Neuronal stem cell (in vitro differentiated cells): ENCODE data around the gene SLC16A10.

Source experiments
- DNase-seq: peaks from one replicate; pipeline ENCODE4 v3.0.0-alpha.2; 2013; ENCODE audit warnings: low spot score
- H2AFZ ChIP-seq: one replicate; pipeline ENCODE4 v1.6.1; 2013; ENCODE audit warnings: mild to moderate bottlenecking, low read length, inconsistent platforms
- H2AK5ac ChIP-seq: 2 replicates; pipeline ENCODE4 v1.6.1; 2013; ENCODE audit warnings: low read depth, mild to moderate bottlenecking, inconsistent platforms, low read length, moderate library complexity, mixed read lengths
- H2BK120ac ChIP-seq: 2 replicates; pipeline ENCODE4 v1.6.1; 2013; ENCODE audit warnings: low read depth, mild to moderate bottlenecking, inconsistent platforms, low read length, moderate library complexity, mixed read lengths
- H2BK12ac ChIP-seq: one replicate; pipeline ENCODE4 v1.6.1; 2013; ENCODE audit warnings: low read length, inconsistent platforms
- H2BK15ac ChIP-seq: 2 replicates; pipeline ENCODE4 v1.6.1; 2013; ENCODE audit warnings: mild to moderate bottlenecking, low read length, inconsistent platforms, mixed read lengths
- H2BK5ac ChIP-seq: one replicate; pipeline ENCODE4 v1.6.1; 2013; ENCODE audit warnings: inconsistent platforms, mild to moderate bottlenecking, low read length, moderate library complexity
- H3K14ac ChIP-seq: one replicate; pipeline ENCODE4 v1.6.1; 2013; ENCODE audit warnings: low read length, inconsistent platforms
- H3K18ac ChIP-seq: 2 replicates; pipeline ENCODE4 v1.6.1; 2013; ENCODE audit warnings: low read length, inconsistent platforms
- H3K23ac ChIP-seq: 2 replicates; pipeline ENCODE4 v1.6.1; 2013; ENCODE audit warnings: low read depth, mild to moderate bottlenecking, mixed read lengths, low read length, inconsistent platforms; ENCODE audit not compliant: poor library complexity
- H3K27ac ChIP-seq: replicated peaks from 3 replicates; pipeline ENCODE4 v1.5.1; 2013; ENCODE audit warnings: low read length, inconsistent platforms
- H3K27me3 ChIP-seq, 3 experiments: 2 replicates each; pipeline ENCODE4 v1.6.1; 2013; ENCODE audit warnings: low read length in 3 of 3, mild to moderate bottlenecking in 2 of 3, inconsistent platforms in 1 of 3, low read depth in 1 of 3, mixed read lengths in 1 of 3, moderate library complexity in 1 of 3; ENCODE audit not compliant: control insufficient read depth in 3 of 3, insufficient read depth in 3 of 3
- H3K36me3 ChIP-seq, 2 donors: replicated peaks in 1 of 2; 2 replicates each; pipeline ENCODE4 v1.6.1; 2013; ENCODE audit warnings: low read length in 2 of 2; ENCODE audit not compliant: control insufficient read depth in 2 of 2, insufficient read depth in 2 of 2
- H3K4ac ChIP-seq: 2 replicates; pipeline ENCODE4 v1.6.1; 2013; ENCODE audit warnings: inconsistent platforms, mild to moderate bottlenecking, low read length, moderate library complexity
- H3K4me1 ChIP-seq, 2 donors: 1 replicate in 1 of 2; 2 replicates in 1 of 2; pipeline ENCODE4 v1.6.1; 2013; ENCODE audit warnings: low read length in 2 of 2, low read depth in 1 of 2; ENCODE audit not compliant: control insufficient read depth in 2 of 2, insufficient read depth in 1 of 2
- H3K4me2 ChIP-seq: one replicate; pipeline ENCODE4 v1.6.1; 2013; ENCODE audit warnings: mild to moderate bottlenecking, low read length, inconsistent platforms; ENCODE audit not compliant: insufficient read depth, poor library complexity, severe bottlenecking
- H3K4me3 ChIP-seq, 2 donors: 2 replicates each; pipeline ENCODE4 v1.5.1; 2013; ENCODE audit warnings: low read length in 2 of 2, mild to moderate bottlenecking in 2 of 2, inconsistent platforms in 1 of 2, moderate library complexity in 1 of 2
- H3K79me1 ChIP-seq: one replicate; pipeline ENCODE4 v1.6.1; 2013; ENCODE audit warnings: low read depth, mild to moderate bottlenecking, inconsistent platforms, low read length, moderate library complexity
- H3K9ac ChIP-seq: one replicate; pipeline ENCODE4 v1.6.1; 2013; ENCODE audit warnings: mild to moderate bottlenecking, low read depth, low read length, inconsistent platforms; ENCODE audit not compliant: poor library complexity
- H3K9me3 ChIP-seq, 2 donors: replicated peaks in 1 of 2; 2 replicates each; pipeline versions ENCODE3 to v1.6.1; 2013; ENCODE audit warnings: low read length in 2 of 2, mild to moderate bottlenecking in 2 of 2, inconsistent platforms in 1 of 2, low read depth in 1 of 2, mixed read lengths in 1 of 2, moderate library complexity in 1 of 2; ENCODE audit not compliant: control insufficient read depth in 2 of 2, insufficient read depth in 1 of 2
- H4K8ac ChIP-seq: one replicate; pipeline ENCODE4 v1.6.1; 2013; ENCODE audit warnings: low read depth, mild to moderate bottlenecking, inconsistent platforms, low read length, moderate library complexity
- H4K91ac ChIP-seq: one replicate; pipeline ENCODE4 v1.6.1; 2013; ENCODE audit warnings: low read length, low read depth, mild to moderate bottlenecking, inconsistent platforms; ENCODE audit not compliant: poor library complexity
- WGBS, 2 donors: extraction: QIAGEN DNeasy Blood & Tissue Kit; methylation state at CpG; one replicate each; pipeline ENCODE4 v1.1.7; 2013; ENCODE audit warnings: missing lambda C conversion rate in 2 of 2, mixed read lengths in 1 of 2; ENCODE audit not compliant: insufficient read length in 2 of 2, insufficient replicate concordance in 1 of 2; ENCODE audit errors: extremely low coverage in 2 of 2; 5-methylcytosine and 5-hydroxymethylcytosine counted together

The SLC16A10 gene

GRCh38 chr6:111205502-111205901 lies 118.2 kb downstream of the SLC16A10 start:
- Histone ChIP-seq H3K9ac (no peak overlapping the region), H3K27ac (no peak overlapping the region)

GRCh38 chr6:111207141-111207858 lies 120.0 kb downstream of the SLC16A10 start:
- no peak overlapping the region for H2AFZ ChIP-seq
- H3K4ac ChIP-seq = no peak overlapping the region
- no peak overlapping the region for H3K4me2 ChIP-seq
- no peak overlapping the region for H2BK15ac ChIP-seq
- no peak overlapping the region for H2AK5ac ChIP-seq
- no peak overlapping the region for H2BK5ac ChIP-seq
- no peaks in the 10 kb centered on the region for H3K4me1 ChIP-seq
- H3K9ac ChIP-seq = no peak overlapping the region
- H3K27me3 ChIP-seq = peaks cover 0 to 8% (median 0%) of the 10 kb centered on the region in 3 experiments
- H3K9me3 ChIP-seq = peaks cover 0 to 2% of the 10 kb centered on the region in 2 donors
- no peak overlapping the region for H4K91ac ChIP-seq
- H3K36me3 ChIP-seq = no peaks in the 10 kb centered on the region
- H3K14ac ChIP-seq = no peak overlapping the region
- no peak overlapping the region for H2BK12ac ChIP-seq
- no peak overlapping the region for H3K23ac ChIP-seq
- no peak overlapping the region for H2BK120ac ChIP-seq
- H3K79me1 ChIP-seq = no peaks in the 10 kb centered on the region
- WGBS, 2 donors = no CpG with 5 or more reads among the region's 4 CpGs
- no peak for DNase-seq
- no peak overlapping the region for H3K4me3 ChIP-seq
- H3K27ac ChIP-seq = no peak overlapping the region
- H3K18ac ChIP-seq = no peak overlapping the region
- no peak overlapping the region for H4K8ac ChIP-seq

More at GRCh38 chr6:111205502-111205901, 118.2 kb downstream of the SLC16A10 start:
- H3K4me3 ChIP-seq = no peak overlapping the region
- H3K23ac ChIP-seq = no peak overlapping the region
- H3K79me1 ChIP-seq = no peaks in the 10 kb centered on the region
- no peak overlapping the region for H2AK5ac ChIP-seq
- no peak overlapping the region for H3K18ac ChIP-seq
- no peak overlapping the region for H2BK5ac ChIP-seq
- H4K8ac ChIP-seq = no peak overlapping the region
- H3K4ac ChIP-seq = no peak overlapping the region
- H2BK15ac ChIP-seq = no peak overlapping the region
- no peak overlapping the region for H2BK12ac ChIP-seq
- H3K4me2 ChIP-seq = no peak overlapping the region
- no peak overlapping the region for H2BK120ac ChIP-seq
- WGBS, 2 donors = no CpG with 5 or more reads among the region's 3 CpGs
- H3K36me3 ChIP-seq = no peaks in the 10 kb centered on the region
- H2AFZ ChIP-seq = no peak overlapping the region
- H3K14ac ChIP-seq = no peak overlapping the region
- no peak overlapping the region for H4K91ac ChIP-seq
- peaks cover 0 to 5% (median 0%) of the 10 kb centered on the region in 3 experiments for H3K27me3 ChIP-seq
- peaks cover 0 to 2% of the 10 kb centered on the region in 2 donors for H3K9me3 ChIP-seq
- DNase-seq = no peak
- peaks cover 0 to 8% of the 10 kb centered on the region in 2 donors for H3K4me1 ChIP-seq

- Histone ChIP-seq H3K79me1 (no peaks in the 10 kb centered on the region), H2AFZ (no peak overlapping the region), H3K4me1 (peaks cover 0 to 2% of the 10 kb centered on the region in 2 donors), H3K4me3 (no peak overlapping the region), H3K4me2 (no peak overlapping the region), H4K8ac (no peak overlapping the region), H3K4ac (no peak overlapping the region), H2BK5ac (no peak overlapping the region), H3K9me3 (peaks cover 0 to 2% of the 10 kb centered on the region in 2 donors), H3K23ac (no peak overlapping the region), H3K36me3 (no peaks in the 10 kb centered on the region), H3K27me3 (peaks cover 0 to 8% (median 0%) of the 10 kb centered on the region in 3 experiments), H3K14ac (no peak overlapping the region), H2AK5ac (no peak overlapping the region), H3K18ac (no peak overlapping the region), H4K91ac (no peak overlapping the region), H3K27ac (no peak overlapping the region), H2BK120ac (no peak overlapping the region), H2BK12ac (no peak overlapping the region), H2BK15ac (no peak overlapping the region), H3K9ac (no peak overlapping the region)
- no peak for DNase-seq
- no CpG with 5 or more reads among the region's 2 CpGs for WGBS, 2 donors
Measured at GRCh38 chr6:111208933-111209332, 121.6 kb downstream of the SLC16A10 start.

DNA sequence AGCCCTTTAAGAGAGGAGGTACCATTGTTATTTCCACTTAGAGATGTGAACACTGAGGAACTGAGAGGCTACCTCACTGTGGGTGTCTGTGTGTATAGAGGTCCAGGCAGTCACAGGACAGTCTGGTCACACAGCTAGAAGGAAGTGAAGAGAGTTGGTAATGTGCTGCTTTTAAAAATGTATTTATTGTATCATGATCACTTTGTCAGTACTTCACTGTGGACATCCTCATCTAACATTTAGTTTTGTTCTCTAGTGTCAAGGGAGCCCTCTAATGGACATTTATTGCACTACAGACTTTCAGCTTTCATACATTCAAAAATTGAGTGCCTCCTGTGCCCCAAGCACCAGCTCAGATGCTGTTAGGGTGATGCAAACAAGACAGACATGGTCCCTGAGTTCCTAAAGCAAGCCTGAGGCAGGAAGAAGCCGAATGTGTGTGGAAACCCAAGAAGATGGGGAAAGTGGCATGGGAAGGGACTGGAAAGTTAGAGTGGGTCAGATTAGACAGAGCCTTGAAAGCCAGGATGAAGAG lies 123.0 kb downstream of the SLC16A10 start:
- Histone ChIP-seq H2AFZ (no peak overlapping the region), H4K91ac (no peak overlapping the region), H3K4me2 (no peak overlapping the region), H2BK5ac (no peak overlapping the region), H3K27me3 (peaks cover 0 to 8% (median 0%) of the 10 kb centered on the region in 3 experiments), H3K9ac (no peak overlapping the region), H2BK12ac (no peak overlapping the region), H4K8ac (no peak overlapping the region), H3K18ac (no peak overlapping the region), H3K4me1 (peaks cover 0 to 2% of the 10 kb centered on the region in 2 donors), H3K36me3 (no peaks in the 10 kb centered on the region), H2AK5ac (no peak overlapping the region), H3K23ac (no peak overlapping the region), H2BK15ac (no peak overlapping the region), H3K27ac (no peak overlapping the region), H3K4ac (no peak overlapping the region), H3K9me3 (peaks cover 0 to 2% of the 10 kb centered on the region in 2 donors), H2BK120ac (no peak overlapping the region), H3K79me1 (no peaks in the 10 kb centered on the region), H3K4me3 (no peak overlapping the region), H3K14ac (no peak overlapping the region)
- WGBS, 2 donors = no CpG with 5 or more reads among the region's 1 CpG
- DNase-seq = peak; percentile 47
